HCT116 (cell line): Measurements from ENCODE around the gene ZNF804A. TPM values are rescaled to one million over a fixed set of nuclear protein-coding genes. Genes with fewer than 3 reads are reported as not detected.

Experiments
- ATAC-seq: fragments of 200-7000 bp; cut with Tn5 transposase; 2 replicates; pipeline ENCODE4 v1.9.1; 2020; ENCODE audit warnings: mild to moderate bottlenecking, moderate library complexity
- BruUV-seq: library from RNA; stranded (reverse); fragments of 400-500 nt; replicated peaks from 2 replicates; lab custom pipeline; 2021; lab: Mats Ljungman, UMichigan
- CTCF ChIA-PET: fragments of 300-600 bp; sonication (Branson Sonifier 250); formaldehyde crosslinking; loops from one replicate; lab custom pipeline; 2021; ENCODE audit warnings: antibody characterized with exemption; lab: Charles Lee
- POLR2A ChIA-PET: fragments of 300-600, 350-600 bp; sonication (Branson Sonifier 250); formaldehyde crosslinking; loops from one replicate; lab custom pipeline; 2021; ENCODE audit warnings: antibody characterized with exemption; lab: Charles Lee
- RAD21 ChIA-PET, 2 experiments: fragments of 300-600 bp; sonication (Branson Sonifier 250); formaldehyde crosslinking; loops; one replicate each; lab custom pipeline; 2023; ENCODE audit warnings: low total read pairs in 2 of 2; ENCODE audit not compliant: uncharacterized antibody in 2 of 2, unreplicated experiment in 2 of 2, low non-redundant PET in 1 of 2; lab: Charles Lee
- DNase-seq: peaks from one replicate; pipeline ENCODE4 v3.0.0-alpha.2; 2010; ENCODE audit warnings: low read depth, low spot score
- H2AFZ ChIP-seq: fragments of 200-600 bp; shearing (Covaris generic), sonication (generic); 2 replicates; pipeline ENCODE4 v1.6.1; 2017; ENCODE audit warnings: low read depth, mixed run types, mixed read lengths, antibody characterized with exemption, low read length; ENCODE audit not compliant: poor library complexity, severe bottlenecking
- H3K27ac ChIP-seq: 2 replicates; pipeline ENCODE4 v1.5.1; 2012; ENCODE audit warnings: low read depth, low read length
- H3K27me3 ChIP-seq: fragments of 200-600 bp; sonication (generic); 2 replicates; pipeline ENCODE4 v1.6.1; 2016; ENCODE audit warnings: mixed run types, low read length, mixed read lengths; ENCODE audit not compliant: insufficient read depth
- H3K36me3 ChIP-seq, 2 experiments: fragments of 200-500 bp in 1 of 2; fragments of 200-600 bp in 1 of 2; sonication (Bioruptor generic) in 1 of 2; sonication (generic) in 1 of 2; 2 replicates each; pipeline versions ENCODE4 v1.5.1 to v1.6.1; 2014 to 2016; ENCODE audit warnings: low read length in 2 of 2, inconsistent platforms in 1 of 2, mixed read lengths in 1 of 2, mixed run types in 1 of 2; ENCODE audit not compliant: insufficient read depth in 2 of 2, control insufficient read depth in 1 of 2
- H3K4me1 ChIP-seq, 2 experiments: fragments of 200-600 bp in 1 of 2; sonication (generic) in 1 of 2; 2 replicates each; pipeline versions ENCODE4 v1.5.1 to v1.6.1; 2012 to 2017; ENCODE audit warnings: low read length in 2 of 2, inconsistent platforms in 1 of 2, mild to moderate bottlenecking in 1 of 2, mixed read lengths in 1 of 2, mixed run types in 1 of 2, moderate library complexity in 1 of 2; ENCODE audit not compliant: insufficient read depth in 2 of 2, control insufficient read depth in 1 of 2
- H3K4me2 ChIP-seq: fragments of 200-600 bp; sonication (generic); 2 replicates; pipeline ENCODE4 v1.6.1; 2017; ENCODE audit warnings: mixed run types, low read length, mixed read lengths
- H3K4me3 ChIP-seq, 2 experiments: fragments of 200-600 bp in 1 of 2; sonication (generic) in 1 of 2; replicated peaks in 1 of 2; 2 replicates each; pipeline ENCODE4 v1.5.1; 2011 to 2016; ENCODE audit warnings: low read length in 2 of 2, control low read depth in 1 of 2, low read depth in 1 of 2, mild to moderate bottlenecking in 1 of 2, mixed read lengths in 1 of 2, mixed run types in 1 of 2
- H3K79me2 ChIP-seq: fragments of 200-600 bp; sonication (generic); 2 replicates; pipeline ENCODE4 v1.6.1; 2017; ENCODE audit warnings: mild to moderate bottlenecking, mixed run types, low read length, moderate library complexity, mixed read lengths; ENCODE audit not compliant: insufficient read depth
- H3K9ac ChIP-seq: fragments of 200-600 bp; sonication (generic); 2 replicates; pipeline ENCODE4 v1.6.1; 2016; ENCODE audit warnings: low read length, mixed read lengths
- H3K9me2 ChIP-seq: fragments of 200-600 bp; sonication (generic), shearing (Covaris generic); 2 replicates; pipeline ENCODE4 v1.6.1; 2017; ENCODE audit warnings: mixed run types, mild to moderate bottlenecking, moderate library complexity; ENCODE audit not compliant: insufficient read depth
- H3K9me3 ChIP-seq, 2 experiments: fragments of 200-500 bp in 1 of 2; fragments of 200-600 bp in 1 of 2; sonication (Bioruptor generic) in 1 of 2; sonication (generic) in 1 of 2; 2 replicates each; pipeline ENCODE4 v1.6.1; 2014 to 2017; ENCODE audit warnings: low read length in 2 of 2, mixed read lengths in 2 of 2, inconsistent platforms in 1 of 2, low read depth in 1 of 2, mild to moderate bottlenecking in 1 of 2, mixed run types in 1 of 2, moderate library complexity in 1 of 2; ENCODE audit not compliant: control insufficient read depth in 1 of 2, insufficient read depth in 1 of 2
- H4K20me1 ChIP-seq: fragments of 200-600 bp; sonication (generic), shearing (Covaris generic); 2 replicates; pipeline ENCODE4 v1.6.1; 2017; ENCODE audit warnings: mixed run types, mild to moderate bottlenecking, moderate library complexity; ENCODE audit not compliant: insufficient read depth
- CEBPB ChIP-seq: IDR thresholded peaks from 2 replicates; pipeline ENCODE4 v1.6.1; 2012; ENCODE audit warnings: low read depth
- EZH2 ChIP-seq: fragments of 200-600 bp; sonication (generic); IDR thresholded peaks from 2 replicates; pipeline ENCODE4 v1.6.1; 2017; ENCODE audit warnings: antibody characterized with exemption, mixed run types
- FOSL1 ChIP-seq: IDR thresholded peaks from 2 replicates; pipeline ENCODE4 v1.6.1; 2012; ENCODE audit warnings: low read depth
- POLR2A ChIP-seq: IDR thresholded peaks from 2 replicates; pipeline ENCODE4 v1.7.0; 2011; ENCODE audit warnings: borderline replicate concordance; ENCODE audit not compliant: insufficient read depth, insufficient read length; ENCODE audit errors: extremely low read depth
- POLR2AphosphoS5 ChIP-seq: IDR thresholded peaks from 2 replicates; pipeline ENCODE4 v1.6.1; 2011; ENCODE audit warnings: mild to moderate bottlenecking, low read depth, low read length, moderate library complexity
- SIN3A ChIP-seq: IDR thresholded peaks from 2 replicates; pipeline ENCODE4 v1.6.1; 2012; ENCODE audit warnings: low read depth
- SP1 ChIP-seq: IDR thresholded peaks from 2 replicates; pipeline ENCODE4 v1.6.1; 2012; ENCODE audit warnings: low read depth
- SRF ChIP-seq: IDR thresholded peaks from 2 replicates; pipeline ENCODE4 v1.6.1; 2012; ENCODE audit warnings: low read depth
- TCF7L2 ChIP-seq: IDR thresholded peaks from 2 replicates; pipeline ENCODE4 v1.7.0; 2011; ENCODE audit warnings: borderline replicate concordance, inconsistent platforms; ENCODE audit not compliant: insufficient read depth, insufficient read length; ENCODE audit errors: extremely low read depth
- ZFX ChIP-seq: fragments of 450-650 bp; IDR thresholded peaks from 2 replicates; pipeline ENCODE4 v1.6.1; 2017
- intact Hi-C: fragments of 100-400 bp; cut with micrococcal nuclease; formaldehyde crosslinking; loops from 2 replicates; pipeline ENCODE4 v1.10.0; 2022
- total RNA-seq: library from RNA; stranded (reverse); gene quantifications from one replicate; pipeline ENCODE4 v1.2.1, GENCODE V29; 2021; ENCODE audit not compliant: unreplicated experiment
- TF ChIP-seq, protein P1 (sequence below): IDR thresholded peaks from 2 replicates; pipeline ENCODE4 v1.6.1; 2011; ENCODE audit warnings: mild to moderate bottlenecking, low read length, moderate library complexity; ENCODE audit not compliant: insufficient replicate concordance; ENCODE audit errors: extremely low read depth
- TF ChIP-seq, protein P2 (sequence below): IDR thresholded peaks from 2 replicates; pipeline ENCODE4 v1.6.1; 2012

The ZNF804A gene
- total RNA-seq, 1 experiment from 2014 or later: 0.61 TPM

DNA sequence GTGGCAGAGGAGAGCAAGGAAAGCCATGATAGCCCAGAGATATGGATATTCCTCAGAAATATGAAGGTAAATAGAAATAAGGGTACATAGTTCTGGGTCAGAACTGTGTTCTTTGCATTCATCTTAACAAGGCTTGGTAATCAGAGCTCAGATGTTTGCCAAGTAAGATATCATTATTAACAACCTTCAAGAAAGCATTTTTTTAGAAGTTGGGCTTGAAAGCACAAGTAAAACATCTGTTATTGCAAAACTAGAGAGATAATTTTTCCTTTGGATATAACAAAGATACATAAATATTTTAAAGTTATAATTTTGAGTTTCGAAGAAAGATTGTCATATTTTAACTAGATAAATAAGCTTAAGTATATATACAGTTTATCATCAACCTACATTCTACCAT lies 171.4 kb downstream of the ZNF804A start:
- intact Hi-C loops: no loop called here
- no peaks in the 10 kb centered on the region for H3K27me3 ChIP-seq
- no peak overlapping the region for H3K4me2 ChIP-seq
- no peaks in the 10 kb centered on the region for H3K36me3 ChIP-seq
- no peak overlapping the region for H3K9ac ChIP-seq
- DNase-seq (no peak), ATAC-seq (no peak)
- H3K4me1 ChIP-seq: no peaks in the 10 kb centered on the region
- H3K9me3 ChIP-seq: no peaks in the 10 kb centered on the region
- no peaks in the 10 kb centered on the region for H3K79me2 ChIP-seq
- no peaks in the 10 kb centered on the region for H4K20me1 ChIP-seq
- no peak overlapping the region for H3K4me3 ChIP-seq
- no TSS peak for BruUV-seq
- ChIA-PET RAD21 (no interaction called here), POLR2A (no interaction called here), CTCF (no interaction called here)
- no peaks in the 10 kb centered on the region for H3K9me2 ChIP-seq
- no peak overlapping the region for H2AFZ ChIP-seq
- H3K27ac ChIP-seq: no peak overlapping the region
- no peak for TF ChIP-seq EZH2
- no peak for TF ChIP-seq SP1
- no peak for TF ChIP-seq TCF7L2
- TF ChIP-seq, protein P1, sequence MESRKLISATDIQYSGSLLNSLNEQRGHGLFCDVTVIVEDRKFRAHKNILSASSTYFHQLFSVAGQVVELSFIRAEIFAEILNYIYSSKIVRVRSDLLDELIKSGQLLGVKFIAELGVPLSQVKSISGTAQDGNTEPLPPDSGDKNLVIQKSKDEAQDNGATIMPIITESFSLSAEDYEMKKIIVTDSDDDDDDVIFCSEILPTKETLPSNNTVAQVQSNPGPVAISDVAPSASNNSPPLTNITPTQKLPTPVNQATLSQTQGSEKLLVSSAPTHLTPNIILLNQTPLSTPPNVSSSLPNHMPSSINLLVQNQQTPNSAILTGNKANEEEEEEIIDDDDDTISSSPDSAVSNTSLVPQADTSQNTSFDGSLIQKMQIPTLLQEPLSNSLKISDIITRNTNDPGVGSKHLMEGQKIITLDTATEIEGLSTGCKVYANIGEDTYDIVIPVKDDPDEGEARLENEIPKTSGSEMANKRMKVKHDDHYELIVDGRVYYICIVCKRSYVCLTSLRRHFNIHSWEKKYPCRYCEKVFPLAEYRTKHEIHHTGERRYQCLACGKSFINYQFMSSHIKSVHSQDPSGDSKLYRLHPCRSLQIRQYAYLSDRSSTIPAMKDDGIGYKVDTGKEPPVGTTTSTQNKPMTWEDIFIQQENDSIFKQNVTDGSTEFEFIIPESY: no peak
- TF ChIP-seq FOSL1: no peak
- TF ChIP-seq, protein P2, sequence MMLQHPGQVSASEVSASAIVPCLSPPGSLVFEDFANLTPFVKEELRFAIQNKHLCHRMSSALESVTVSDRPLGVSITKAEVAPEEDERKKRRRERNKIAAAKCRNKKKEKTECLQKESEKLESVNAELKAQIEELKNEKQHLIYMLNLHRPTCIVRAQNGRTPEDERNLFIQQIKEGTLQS: no peak
- TF ChIP-seq ZFX: no peak
- no peak for TF ChIP-seq CEBPB
- no peak for TF ChIP-seq POLR2AphosphoS5
- TF ChIP-seq POLR2A: no peak
- no peak for TF ChIP-seq SIN3A
- TF ChIP-seq SRF: no peak
